HG03095 (cell line): ENCODE measurements around the gene TM4SF20.

Experiments used
- ATAC-seq: cut with Tn5 transposase; IDR thresholded peaks from one replicate; pipeline ENCODE4 v1.9.1; 2021; ENCODE audit warnings: moderate library complexity; ENCODE audit not compliant: unreplicated experiment

Gene TM4SF20

DNA sequence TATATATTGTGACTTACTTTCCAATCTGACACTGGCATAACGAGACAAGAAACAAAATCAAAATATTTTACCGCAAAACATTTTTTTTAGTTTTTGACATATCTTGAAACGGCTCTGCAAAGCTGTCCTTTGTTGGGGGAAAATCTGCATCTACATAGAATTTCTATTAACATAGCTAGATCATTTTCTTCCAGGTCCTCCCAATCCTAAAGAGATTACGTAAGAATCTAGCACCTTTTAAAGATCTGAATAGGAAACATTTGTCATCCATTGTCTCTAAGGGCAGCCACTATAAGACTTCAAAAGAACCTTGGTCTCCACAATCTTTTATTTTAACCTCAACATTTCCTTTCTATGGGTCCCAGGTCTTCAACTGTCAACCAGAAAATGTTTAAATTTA lies 55.3 kb downstream of the TM4SF20 start:
- no peak for ATAC-seq

DNA sequence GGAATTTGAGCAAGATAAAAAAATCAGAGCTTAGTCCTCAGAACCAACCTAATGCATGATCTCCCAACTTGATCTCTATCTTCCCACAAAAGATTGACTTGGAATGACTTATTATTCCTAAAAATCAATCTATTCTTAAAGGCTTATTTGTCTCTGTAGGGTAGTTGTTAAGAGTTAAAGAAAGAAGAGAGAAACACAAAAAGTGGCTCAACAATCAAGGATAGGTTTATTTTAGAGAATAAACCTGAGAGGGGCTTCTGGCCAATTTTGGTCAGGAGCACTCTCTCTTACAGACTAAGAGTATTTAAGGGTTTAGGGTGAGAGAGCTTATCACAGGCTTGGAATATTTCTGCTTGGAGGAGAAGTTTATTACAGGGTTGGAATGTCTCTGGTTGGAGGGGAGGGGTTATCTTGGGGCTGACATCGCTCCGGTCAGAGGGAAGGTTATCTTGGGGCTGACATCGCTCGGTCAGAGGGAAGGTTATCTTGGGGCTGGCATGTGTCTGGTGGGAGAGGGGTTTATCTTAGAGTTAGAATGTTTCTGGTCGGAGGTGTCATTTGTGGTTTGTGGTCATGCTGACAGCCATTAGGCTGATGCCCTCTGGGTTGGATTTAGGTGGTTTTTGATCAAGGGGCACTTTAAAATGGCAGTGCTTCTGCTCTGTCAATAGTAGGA lies 56.4 kb downstream of the TM4SF20 start:
- no peak for ATAC-seq

DNA sequence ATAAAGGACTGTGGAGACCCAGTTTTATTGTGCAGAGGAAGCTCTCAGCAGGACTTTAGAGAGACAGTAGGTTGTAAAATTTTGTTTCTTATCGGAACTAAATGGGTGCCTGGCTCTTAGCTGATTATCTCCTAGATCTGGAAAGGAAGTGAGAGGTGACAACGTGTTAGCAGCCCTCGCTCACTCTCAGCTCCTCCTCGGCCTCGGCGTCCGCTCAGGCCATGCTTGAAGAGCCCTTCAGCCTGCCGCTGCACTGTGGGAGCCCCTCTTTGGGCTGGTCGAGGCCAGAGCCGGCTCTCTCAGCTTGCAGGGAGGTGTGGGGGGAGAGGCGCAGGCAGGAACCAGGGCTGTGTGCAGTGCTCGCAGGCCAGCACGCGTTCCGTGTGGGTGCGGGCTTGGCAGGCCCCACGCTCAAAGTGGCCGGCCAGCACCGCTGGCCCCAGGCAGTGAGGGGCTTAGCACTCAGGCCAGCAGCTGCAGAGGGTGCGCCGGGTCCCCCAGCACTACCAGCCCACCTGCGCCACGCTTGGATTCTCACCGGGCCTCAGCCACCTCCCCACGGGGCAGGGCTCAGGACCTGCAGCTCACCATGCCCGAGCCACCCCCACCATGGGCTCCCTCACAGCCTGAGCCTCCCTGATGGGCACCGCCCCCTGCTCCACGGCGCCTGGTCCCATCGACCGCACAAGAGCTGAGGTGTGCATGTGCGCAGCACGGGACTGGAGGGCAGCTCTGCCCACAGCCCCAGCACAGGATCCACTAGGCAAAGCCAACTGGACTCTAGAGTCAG lies 58.6 kb downstream of the TM4SF20 start:
- no peak for ATAC-seq

DNA sequence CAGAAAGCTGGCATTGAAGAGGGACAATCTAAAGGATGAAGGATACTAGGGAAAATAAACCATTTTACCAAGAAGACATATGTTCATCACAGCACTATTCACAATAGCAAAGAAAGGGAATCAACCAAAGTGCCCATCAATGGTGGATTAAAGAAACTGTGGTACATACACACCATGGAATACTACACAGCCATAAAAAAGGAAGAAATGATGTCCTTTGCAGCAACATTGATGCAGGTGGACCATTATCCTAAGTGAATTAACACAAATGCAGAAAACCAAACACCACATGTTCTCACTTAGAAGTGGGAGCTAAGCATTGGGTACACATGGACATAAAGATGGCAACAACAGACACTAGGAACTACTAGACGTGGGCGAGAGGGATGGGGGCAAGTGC lies 61.3 kb downstream of the TM4SF20 start:
- ATAC-seq, result no peak

DNA sequence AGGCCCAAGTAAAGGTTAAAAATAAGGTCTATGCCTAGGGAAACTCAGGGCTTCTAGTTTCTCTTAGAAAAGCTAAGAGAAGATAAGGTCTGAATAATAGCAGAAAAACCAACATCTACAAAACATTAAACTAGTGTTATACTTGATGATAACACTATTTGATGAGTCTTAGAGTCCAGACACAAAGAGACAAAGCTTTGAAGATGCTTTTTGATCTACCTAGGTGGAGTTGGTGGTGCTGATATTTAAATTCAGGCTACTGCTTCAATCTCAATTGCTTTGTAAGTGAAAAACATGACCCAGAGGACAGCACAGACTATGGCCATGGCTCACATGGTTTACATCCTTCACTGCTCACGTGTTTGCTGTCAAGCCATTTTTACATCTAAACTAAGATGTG lies 65.8 kb downstream of the TM4SF20 start:
- no peak for ATAC-seq

DNA sequence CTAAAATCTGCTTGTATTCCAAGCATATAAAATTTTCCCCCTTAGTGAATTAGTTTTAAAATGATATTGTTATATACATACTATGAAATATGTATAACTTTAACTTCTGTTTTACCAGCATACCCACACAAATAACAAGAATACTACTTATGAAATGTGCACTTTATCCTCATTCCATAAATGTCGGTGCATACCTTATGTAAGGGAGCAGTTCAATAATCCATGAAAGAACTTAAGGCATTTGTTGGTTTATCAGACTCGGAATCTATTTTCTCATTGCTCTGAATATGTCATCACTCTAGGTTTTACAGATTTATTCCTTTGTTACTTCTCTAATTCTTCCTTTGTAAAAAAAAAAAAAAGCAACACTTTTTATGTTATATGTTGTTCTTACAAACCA lies 66.5 kb downstream of the TM4SF20 start:
- ATAC-seq, result no peak
